ENCODE data around the gene ACADSB.
A peak's percentile ranks its signal among the peaks of the same experiment; 100 is the strongest.

Gene ACADSB

GRCh38 chr10:123100030-123100762 is 91.4 kb downstream of the ACADSB start:
- peak; percentile 28 for DNase-seq (ENCODE audit: low read depth)

GRCh38 chr10:123101872-123102271 is 93.1 kb downstream of the ACADSB start:
- no peak for DNase-seq (ENCODE audit: low read depth)

GRCh38 chr10:123102673-123103072 is 93.9 kb downstream of the ACADSB start:
- DNase-seq (ENCODE audit: low read depth): no peak

GRCh38 chr10:123103944-123104343 is 95.1 kb downstream of the ACADSB start:
- DNase-seq (ENCODE audit: low read depth): no peak

Data from ELR (cell line).